Activated CD4-positive, alpha-beta T cell treated with anti-CD3 and anti-CD28 coated beads, Interleukin-2, Interleukin-4, amounts not matched to agents 100 ng/mL and 50 ng/mL, durations not matched to agents 16 hours and 8 hours (primary cell): ENCODE data around the gene MIS12.

Experiments
- DNase-seq: peaks from one replicate; pipeline ENCODE4 v3.0.0-alpha.2; 2020; ENCODE audit warnings: low spot score

The MIS12 gene

GRCh38 chr17:5500247-5500588, 13.9 kb downstream of the MIS12 start:
- DNase-seq, result no peak

GRCh38 chr17:5500589-5501391, 14.4 kb downstream of the MIS12 start:
- DNase-seq, result peak; percentile 69

GRCh38 chr17:5501685-5502084, 15.3 kb downstream of the MIS12 start:
- DNase-seq, result no peak

GRCh38 chr17:5502552-5502951, 16.2 kb downstream of the MIS12 start:
- no peak for DNase-seq

GRCh38 chr17:5506307-5506706, 19.9 kb downstream of the MIS12 start:
- DNase-seq, result no peak

- DNase-seq, result no peak
Measured at GRCh38 chr17:5508810-5509209, 22.4 kb downstream of the MIS12 start.

GRCh38 chr17:5509482-5509881, 23.1 kb downstream of the MIS12 start:
- DNase-seq, result no peak

- DNase-seq, result no peak
Measured at GRCh38 chr17:5510771-5511170, 24.4 kb downstream of the MIS12 start.

- no peak for DNase-seq
Measured at GRCh38 chr17:5511401-5512225, 25.2 kb downstream of the MIS12 start.

GRCh38 chr17:5513628-5514027, 27.3 kb downstream of the MIS12 start:
- DNase-seq, result peak; percentile 17

- no peak for DNase-seq
Measured at GRCh38 chr17:5514976-5515375, 28.6 kb downstream of the MIS12 start.

- DNase-seq, result no peak
Measured at GRCh38 chr17:5516060-5516792, 29.9 kb downstream of the MIS12 start.

- DNase-seq, result no peak
Measured at GRCh38 chr17:5522476-5522875, 36.1 kb downstream of the MIS12 start.

- no peak for DNase-seq
Measured at GRCh38 chr17:5523249-5523648, 36.9 kb downstream of the MIS12 start.

GRCh38 chr17:5526821-5527598, 40.6 kb downstream of the MIS12 start:
- DNase-seq, result peak; percentile 77

- no peak for DNase-seq
Measured at GRCh38 chr17:5527601-5528250, 41.4 kb downstream of the MIS12 start.

- no peak for DNase-seq
Measured at GRCh38 chr17:5530265-5531084, 44.1 kb downstream of the MIS12 start.

- no peak for DNase-seq
Measured at GRCh38 chr17:5531085-5531418, 44.7 kb downstream of the MIS12 start.

GRCh38 chr17:5532581-5532980, 46.2 kb downstream of the MIS12 start:
- no peak for DNase-seq

GRCh38 chr17:5533486-5534315, 47.3 kb downstream of the MIS12 start:
- DNase-seq, result no peak
